ENCODE results near the gene NDUFA13. TPM values are rescaled to one million over a fixed set of nuclear protein-coding genes. Genes with fewer than 3 reads are reported as not detected.
"Not testable (repeated sequence)": the region's sequence is repeated elsewhere in the genome, so short reads cannot be mapped to it uniquely, and the experiment has no call there.

Gene NDUFA13
- polyA plus RNA-seq (2013, experiment 1 of 2; ENCODE audit: insufficient read length): 261 TPM
- polyA plus RNA-seq (2013, experiment 2 of 2; ENCODE audit: insufficient read length): 270 TPM

DNA sequence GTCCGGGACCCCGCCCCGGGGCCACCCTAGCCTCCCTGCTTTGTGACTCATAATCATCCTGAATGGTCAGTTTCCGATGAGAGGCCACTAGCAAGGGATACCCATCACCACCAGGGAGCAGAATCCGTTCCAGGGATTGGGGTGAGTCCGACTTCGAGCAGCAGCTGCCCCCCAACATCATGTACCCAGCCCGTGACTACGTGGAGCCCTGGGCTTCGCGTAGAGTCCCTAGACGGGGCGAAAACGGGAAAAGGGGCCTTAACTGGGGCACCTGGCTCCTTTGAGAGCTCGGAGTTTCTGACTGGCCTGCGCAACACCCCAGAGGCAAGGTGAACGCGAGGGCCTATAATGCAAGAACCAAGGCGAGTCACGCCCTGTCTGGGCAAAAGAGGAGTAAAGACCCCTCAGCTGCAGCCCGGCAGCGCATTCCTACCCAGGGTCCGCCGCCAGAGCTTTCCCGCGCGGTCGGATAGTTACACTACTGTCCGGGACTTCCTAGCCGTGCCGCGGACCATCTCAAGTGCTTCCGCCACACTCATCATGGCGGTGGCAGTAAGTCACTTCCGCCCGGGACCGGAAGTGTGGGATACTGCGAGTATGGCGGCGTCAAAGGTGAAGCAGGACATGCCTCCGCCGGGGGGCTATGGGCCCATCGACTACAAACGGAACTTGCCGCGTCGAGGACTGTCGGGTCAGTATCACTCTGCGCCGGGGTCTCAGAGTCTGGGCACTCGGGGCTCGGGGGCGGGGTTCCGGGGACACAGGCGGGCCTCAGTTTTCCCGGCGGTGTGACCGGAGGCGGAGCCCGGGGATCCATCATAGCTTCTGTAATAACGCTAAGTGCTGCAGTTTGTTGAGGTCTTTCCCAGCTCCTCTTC lies at the start of gene NDUFA13:
TSS of gene NDUFA13 (plus strand) at position 584 of the 878 bp plus-strand sequence. CDS start at position 598, 14 bp downstream.
- DNase-seq: peak; percentile 93

DNA sequence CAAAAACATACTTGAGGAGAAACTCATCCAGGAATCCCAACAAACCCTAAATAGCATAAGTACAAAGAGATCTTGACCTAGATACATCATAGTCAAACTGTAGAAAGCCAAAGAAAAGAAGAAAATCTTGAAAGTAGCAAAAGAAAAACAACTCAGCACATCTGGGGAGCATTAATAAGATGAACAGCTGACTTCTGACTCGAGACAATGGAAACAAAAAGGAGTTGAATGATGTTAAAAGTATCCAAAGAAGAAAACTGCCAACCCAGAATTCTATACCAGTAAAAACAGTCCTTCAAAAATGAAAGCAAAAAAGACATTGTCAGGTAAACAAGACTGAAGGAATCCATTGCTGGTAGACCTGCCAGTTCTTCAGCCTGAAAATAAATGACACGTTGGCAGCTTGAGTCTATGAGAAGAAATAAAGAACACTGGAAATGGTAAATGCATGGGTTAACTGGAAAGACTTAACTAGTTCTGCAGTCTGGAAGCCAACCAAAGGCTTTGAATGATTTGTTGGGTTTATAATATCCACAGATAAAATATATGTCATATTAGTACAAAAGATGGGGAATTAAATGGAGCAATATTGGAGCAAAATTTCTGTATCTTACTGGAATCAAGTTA lies 47.5 kb upstream of the NDUFA13 start:
- DNase-seq: no peak

GRCh38 chr19:19470579-19470978 lies 45.4 kb upstream of the NDUFA13 start:
- no peak for DNase-seq

DNA sequence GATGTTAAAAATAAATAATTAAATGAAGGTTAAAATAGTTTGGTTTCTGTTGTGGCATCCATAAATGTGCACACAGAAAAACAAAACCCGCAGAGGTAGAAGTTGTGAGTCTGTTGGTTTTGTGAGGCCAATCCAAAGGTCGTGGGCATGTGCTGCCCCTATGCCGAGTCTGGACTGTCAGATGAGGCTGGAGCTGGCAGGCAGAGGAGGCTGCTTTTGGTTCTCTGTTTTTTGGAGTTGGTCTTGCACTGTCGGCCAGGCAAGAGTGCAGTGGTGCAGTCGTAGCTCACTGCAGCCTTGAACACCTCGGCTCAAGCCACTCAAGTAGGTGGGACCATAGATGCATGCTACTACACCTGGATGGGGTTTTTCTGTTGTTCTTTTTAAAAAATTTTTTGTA lies 44.3 kb upstream of the NDUFA13 start:
- DNase-seq: no peak

DNA sequence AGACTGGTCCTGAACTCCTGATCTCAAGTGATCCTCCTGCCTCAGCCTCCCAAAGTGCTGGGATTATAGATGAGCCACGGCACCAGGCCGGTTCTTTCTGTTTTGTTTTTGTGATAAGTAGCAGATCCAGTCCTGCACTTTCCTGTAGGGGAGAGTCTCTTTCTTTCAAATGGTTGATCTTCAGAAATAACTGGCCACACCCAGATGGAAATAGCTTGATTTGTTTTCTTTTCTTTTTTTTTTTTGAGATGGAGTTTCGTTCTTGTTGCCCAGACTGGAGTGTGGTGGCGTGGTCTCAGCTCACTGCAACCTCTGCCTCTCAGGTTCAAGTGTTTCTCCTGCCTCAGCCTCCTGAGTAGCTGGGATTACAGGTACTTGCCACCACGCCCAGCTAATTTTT lies 43.9 kb upstream of the NDUFA13 start:
- not testable (repeated sequence) for DNase-seq

DNA sequence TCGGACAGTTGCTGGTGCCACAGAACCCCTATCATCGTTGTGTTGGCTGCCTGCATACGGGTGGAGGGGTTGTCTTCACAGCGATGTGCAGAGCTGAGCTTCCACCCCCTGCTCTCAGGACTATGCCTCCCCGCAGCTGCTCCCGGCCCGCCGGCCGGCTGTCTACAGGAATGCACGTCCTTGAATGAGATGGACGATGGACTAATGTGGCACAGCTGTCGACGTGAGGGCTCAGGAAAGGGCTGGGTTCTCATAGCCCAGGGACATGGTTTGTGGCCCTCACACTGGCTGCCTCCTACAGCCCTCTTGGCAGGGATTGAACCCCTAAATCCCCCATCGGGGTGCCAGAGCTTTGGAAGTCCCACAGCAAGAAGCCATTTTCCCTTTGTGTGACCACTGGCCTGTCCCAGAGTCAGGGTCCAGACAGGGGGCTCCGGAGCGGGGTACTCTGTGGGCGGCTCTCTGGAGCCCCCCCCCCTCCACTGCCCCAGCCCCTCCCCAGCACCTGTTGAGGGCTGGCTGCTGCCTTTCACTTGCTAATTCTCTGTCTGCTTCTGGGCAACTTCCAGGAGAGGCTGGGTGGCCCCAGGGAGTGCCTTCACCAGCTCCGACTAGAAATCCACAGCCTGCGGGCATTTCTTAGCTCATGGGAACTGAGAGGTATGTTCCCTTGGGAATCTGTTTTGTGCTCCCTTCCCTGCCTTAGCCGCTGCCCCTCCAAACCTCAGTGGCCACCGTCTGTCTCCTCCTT lies 40.8 kb upstream of the NDUFA13 start:
- no peak for DNase-seq

- no peak for DNase-seq
Observed at GRCh38 chr19:19475849-19476828, 39.9 kb upstream of the NDUFA13 start.

GRCh38 chr19:19477705-19478383 lies 38.2 kb upstream of the NDUFA13 start:
- no peak for DNase-seq

DNA sequence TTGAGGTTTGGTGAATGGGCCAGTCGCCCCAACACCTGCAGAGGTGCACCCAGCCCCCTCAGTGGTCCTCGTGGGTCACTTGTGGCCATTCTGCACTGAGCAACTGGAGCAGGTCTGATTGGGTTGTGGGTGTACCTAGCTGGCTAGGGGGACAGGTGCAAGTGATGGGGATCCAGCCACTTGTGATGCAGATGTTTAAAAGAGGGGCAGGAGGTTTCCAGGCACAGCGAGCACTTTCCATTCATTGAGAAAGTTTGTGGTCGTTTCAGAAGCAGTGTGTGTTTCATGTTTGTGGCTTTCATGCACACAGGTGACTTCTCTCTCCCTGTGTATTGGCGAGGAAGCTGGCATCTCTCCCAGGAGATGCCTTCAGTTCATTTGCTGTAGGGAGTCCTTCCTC lies 35.3 kb upstream of the NDUFA13 start:
- DNase-seq: no peak

DNA sequence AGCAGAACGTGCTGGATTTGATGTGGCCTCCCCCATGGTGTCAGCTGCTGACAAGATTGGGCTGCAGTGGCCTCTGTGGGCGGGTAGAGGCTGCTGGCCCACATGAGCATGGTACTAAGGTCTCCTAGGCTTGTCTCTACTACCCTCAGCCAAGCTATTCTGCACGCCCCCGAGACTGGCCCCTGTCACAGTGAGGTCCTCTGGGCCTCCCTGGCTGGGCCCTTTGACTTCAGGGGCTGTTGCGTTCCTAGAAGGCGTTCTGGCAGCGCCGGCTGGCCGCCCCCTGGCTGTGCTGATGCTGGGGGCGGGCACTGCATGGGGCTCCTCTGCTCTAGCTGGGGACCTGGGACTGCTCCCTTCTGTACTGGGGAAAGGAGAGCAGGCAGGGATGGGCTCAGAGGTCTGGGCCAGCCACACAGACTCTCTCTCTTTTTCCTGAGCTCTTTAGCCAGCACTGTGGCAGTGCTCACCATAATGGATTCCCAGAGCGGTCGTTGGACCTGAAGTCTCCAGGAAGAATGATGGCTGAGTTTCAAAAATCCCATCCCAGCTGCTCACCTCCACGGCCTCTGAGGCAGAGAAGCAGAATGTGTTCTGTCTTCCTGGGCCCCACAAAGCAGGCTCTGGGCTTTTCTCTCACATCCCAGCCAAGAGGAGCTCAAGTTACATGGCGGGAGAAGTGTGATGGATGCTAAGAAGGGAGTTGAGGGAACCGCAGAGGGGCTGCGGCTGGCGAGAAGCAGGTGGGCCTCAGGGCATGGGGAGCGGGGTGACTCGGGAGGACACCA lies 33.0 kb upstream of the NDUFA13 start:
- peak; percentile 35 for DNase-seq

DNA sequence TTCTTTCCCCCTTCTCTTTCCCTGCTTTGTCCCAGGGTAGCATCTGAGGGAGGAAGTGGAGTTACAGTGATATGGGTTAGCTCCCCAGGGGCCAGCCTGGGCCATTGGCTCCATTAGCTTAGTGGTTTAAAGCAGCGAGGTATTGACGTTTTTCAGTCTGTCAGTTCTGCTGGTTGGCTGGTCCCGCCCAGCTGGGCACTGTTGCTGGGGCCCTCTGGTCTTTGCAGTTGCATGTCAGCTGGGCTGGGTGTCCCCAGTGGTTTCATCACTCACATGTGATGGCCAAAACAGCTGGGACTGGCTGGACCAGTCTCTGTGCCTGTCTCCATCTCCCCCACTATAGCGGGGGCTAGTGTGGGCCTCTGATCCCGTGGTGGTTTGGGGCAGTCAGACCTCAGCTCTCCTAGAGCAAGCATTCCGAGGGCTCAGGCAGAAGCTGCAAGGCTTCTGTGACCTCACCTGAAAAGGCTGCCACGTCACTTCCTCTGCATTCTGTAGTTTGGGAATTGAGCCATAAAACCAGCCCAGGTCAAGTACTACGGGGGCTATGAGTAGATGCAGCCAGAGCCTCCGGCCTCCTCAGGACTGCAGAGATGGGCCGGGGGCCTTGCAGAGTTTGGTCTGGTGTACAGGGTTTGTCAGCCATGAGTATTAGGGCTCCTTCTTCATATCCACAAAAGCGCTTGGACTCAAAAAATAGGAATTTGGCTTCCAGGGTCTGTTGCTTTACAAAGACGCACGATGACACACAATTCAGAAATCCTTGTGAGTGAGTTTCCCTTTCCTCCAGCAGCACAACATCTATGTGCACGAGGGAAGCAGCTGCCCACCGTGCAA lies 30.6 kb upstream of the NDUFA13 start:
- DNase-seq: peak; percentile 54

DNA sequence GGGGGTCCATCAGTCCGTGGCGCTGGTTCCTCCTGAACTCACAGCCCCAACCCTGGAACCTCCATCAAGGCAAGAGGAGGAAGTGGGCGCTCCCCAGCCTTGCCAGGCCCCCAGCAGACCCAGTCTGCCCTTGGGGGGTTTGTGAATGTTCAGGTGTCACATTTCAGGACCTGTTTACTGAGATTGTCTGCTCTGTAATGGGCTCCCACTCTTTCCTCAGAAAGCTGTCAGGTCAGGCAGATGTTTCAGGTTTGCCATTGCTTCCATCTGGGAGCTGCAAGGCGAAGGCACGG lies 30.1 kb upstream of the NDUFA13 start:
- DNase-seq: no peak

- DNase-seq: no peak
Observed at GRCh38 chr19:19486343-19487076, 29.5 kb upstream of the NDUFA13 start.

DNA sequence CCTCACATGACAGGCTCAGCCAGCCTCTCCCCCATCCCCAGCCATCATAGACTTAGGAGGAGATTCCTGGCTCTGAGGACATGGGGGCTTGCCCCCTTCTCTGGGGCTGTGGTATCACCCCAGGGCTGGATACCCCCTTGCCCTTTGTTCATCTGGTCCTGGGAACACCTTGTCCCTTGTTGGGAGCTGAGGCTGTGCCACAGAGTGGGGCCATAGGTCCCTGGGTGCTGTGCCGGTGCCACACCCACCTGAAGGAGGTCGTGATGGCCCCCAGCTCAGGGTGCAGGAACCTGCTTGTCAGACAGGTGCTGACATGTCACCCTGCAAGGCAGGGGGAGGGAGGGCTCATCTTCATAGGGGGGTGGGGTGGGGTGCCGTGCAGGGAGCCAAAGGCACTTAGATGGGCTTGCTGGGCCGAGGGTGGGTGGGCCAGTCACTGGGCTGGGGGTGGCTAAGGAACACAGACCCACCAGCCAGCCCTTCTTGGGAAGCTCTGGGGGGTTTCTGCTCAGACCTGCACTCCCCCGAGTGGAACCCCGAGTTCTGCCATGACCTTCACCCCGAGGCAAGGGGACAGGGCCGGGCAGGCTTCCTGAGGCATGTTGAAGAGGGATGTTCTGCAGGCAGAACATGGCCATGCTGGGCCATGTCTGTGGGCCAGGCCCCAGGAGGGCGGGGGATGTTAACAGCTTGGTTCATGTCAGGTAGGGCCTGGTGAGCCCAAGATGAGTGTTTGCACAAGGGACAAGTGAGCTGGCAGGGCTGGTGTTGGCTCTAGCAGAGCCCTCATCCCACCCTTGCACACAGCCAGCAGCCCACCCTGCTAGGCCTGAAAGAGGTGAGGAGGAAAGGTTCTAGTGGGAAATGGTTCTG lies 28.7 kb upstream of the NDUFA13 start:
- DNase-seq: no peak

GRCh38 chr19:19487950-19488874 lies 27.8 kb upstream of the NDUFA13 start:
- DNase-seq: no peak

- peak; percentile 97 for DNase-seq
Observed at GRCh38 chr19:19488875-19489690, 26.9 kb upstream of the NDUFA13 start.

Measured in fibroblast of skin of abdomen (primary cell).